ENCODE measurements around the gene MAP6. TPM values are rescaled to one million over a fixed set of nuclear protein-coding genes. Genes with fewer than 3 reads are reported as not detected.
"Not testable (repeated sequence)": the region's sequence is repeated elsewhere in the genome, so short reads cannot be mapped to it uniquely, and the experiment has no call there.

The MAP6 gene
- total RNA-seq, 1 donor from 2014 or later, result 0.23 TPM

DNA sequence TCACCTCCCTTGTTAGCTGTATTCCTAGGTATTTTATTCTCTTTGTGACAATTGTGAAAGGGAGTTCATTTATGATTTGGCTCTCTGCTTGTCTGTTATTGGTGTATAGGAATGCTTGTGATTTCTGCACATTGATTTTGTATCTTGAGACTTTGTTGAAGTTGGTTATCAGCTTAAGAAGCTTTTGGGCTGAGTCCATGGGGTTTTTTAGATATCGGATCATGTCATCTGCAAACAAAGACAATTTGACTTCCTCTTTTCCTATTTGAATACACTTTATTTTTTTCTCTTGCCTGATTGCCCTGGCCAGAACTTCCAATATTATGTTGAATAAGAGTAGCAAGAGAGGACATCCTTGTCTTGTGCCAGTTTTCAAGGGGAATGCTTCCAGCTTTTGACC lies 15.0 kb upstream of the MAP6 start:
- H3K27ac Mint-ChIP-seq; H3K36me3 Mint-ChIP-seq (ENCODE audit: low read depth); H3K4me3 Mint-ChIP-seq (ENCODE audit: low read depth); intact Hi-C loops (cut with micrococcal nuclease); H3K4me1 Mint-ChIP-seq (ENCODE audit: low read depth); DNase-seq (ENCODE audit: low spot score): not testable (repeated sequence)
- H3K9me3 Mint-ChIP-seq, result peaks cover 28% of the 10 kb centered on the region
- H3K27me3 Mint-ChIP-seq (ENCODE audit: low read depth), result peaks cover 56% of the 10 kb centered on the region

DNA sequence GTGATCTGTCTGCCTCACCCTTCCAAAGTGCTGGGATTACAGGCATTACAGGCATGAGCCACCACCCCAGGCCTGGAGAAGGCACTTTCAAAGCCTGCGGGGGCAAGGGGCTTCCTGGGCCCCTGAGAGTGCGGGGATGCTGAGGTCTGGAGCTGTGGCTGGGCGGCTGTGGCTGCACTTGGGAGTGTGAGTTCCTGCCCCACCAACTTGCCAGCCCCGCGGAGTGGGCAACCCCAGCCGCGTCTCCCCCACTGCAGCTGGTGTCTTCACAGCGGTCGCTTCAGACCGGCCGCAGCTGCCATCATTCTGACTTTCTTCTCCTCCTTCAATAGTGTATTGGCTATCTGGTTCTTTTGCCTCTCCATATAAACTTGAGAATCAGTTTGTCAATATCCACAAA lies 10.7 kb upstream of the MAP6 start:
- Mint-ChIP-seq H3K27ac (no peak overlapping the region), H3K4me3 (ENCODE audit: low read depth) (no peak overlapping the region), H3K27me3 (ENCODE audit: low read depth) (peaks cover 46% of the 10 kb centered on the region), H3K9me3 (peaks cover 7% of the 10 kb centered on the region), H3K36me3 (ENCODE audit: low read depth) (no peaks in the 10 kb centered on the region), H3K4me1 (ENCODE audit: low read depth) (peaks cover 11% of the 10 kb centered on the region)
- DNase-seq (ENCODE audit: low spot score), result no peak
- intact Hi-C loops (cut with micrococcal nuclease), result no loop called here

DNA sequence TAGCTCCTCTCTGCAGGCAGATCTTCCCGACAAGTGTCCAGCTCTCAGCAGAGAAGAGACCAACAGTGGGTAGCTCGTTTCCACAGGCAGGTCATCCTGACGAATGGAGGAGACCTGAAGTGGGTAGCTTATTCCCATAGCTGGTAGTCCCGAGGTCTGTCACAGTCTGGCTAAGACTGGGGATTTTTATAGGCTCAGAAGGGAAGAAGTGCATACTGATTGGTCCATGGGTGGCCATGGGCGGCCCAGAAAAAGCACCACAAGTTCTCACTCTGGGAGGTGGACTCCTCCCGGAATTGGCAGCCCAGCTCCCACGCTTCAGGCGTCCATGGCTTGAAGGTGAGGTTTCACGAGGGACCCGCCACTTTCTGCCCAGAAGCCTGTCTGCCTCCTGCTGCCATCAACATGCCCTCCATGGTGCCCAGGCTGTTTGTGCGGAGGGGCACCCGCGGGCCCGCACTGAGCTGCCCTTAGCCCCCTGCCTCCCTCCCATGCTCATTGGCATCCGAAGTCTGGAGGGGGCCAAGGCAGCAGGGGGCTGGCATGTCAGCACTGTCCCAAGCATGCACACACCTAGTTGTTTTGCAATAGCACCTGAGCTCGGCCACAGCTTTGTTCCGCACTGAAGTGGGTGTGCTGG lies 9.9 kb upstream of the MAP6 start:
- no peak overlapping the region for H3K27ac Mint-ChIP-seq
- no peak for DNase-seq (ENCODE audit: low spot score)
- H3K4me3 Mint-ChIP-seq (ENCODE audit: low read depth), result no peak overlapping the region
- H3K27me3 Mint-ChIP-seq (ENCODE audit: low read depth), result peaks cover 39% of the 10 kb centered on the region
- H3K36me3 Mint-ChIP-seq (ENCODE audit: low read depth), result no peaks in the 10 kb centered on the region
- peaks cover 13% of the 10 kb centered on the region for H3K9me3 Mint-ChIP-seq
- intact Hi-C loops (cut with micrococcal nuclease), result no loop called here
- H3K4me1 Mint-ChIP-seq (ENCODE audit: low read depth), result peaks cover 16% of the 10 kb centered on the region

- Mint-ChIP-seq H3K27me3 (ENCODE audit: low read depth) (peaks cover 31% of the 10 kb centered on the region), H3K9me3 (peaks cover 10% of the 10 kb centered on the region), H3K4me1 (ENCODE audit: low read depth) (peaks cover 16% of the 10 kb centered on the region), H3K4me3 (ENCODE audit: low read depth) (no peak overlapping the region), H3K36me3 (ENCODE audit: low read depth) (no peaks in the 10 kb centered on the region), H3K27ac (no peak overlapping the region)
- DNase-seq (ENCODE audit: low spot score), result no peak
- intact Hi-C loops (cut with micrococcal nuclease), result no loop called here
Measured at GRCh38 chr11:75677909-75678308, 9.1 kb upstream of the MAP6 start.

- Mint-ChIP-seq H3K4me3 (ENCODE audit: low read depth) (no peak overlapping the region), H3K36me3 (ENCODE audit: low read depth) (no peaks in the 10 kb centered on the region), H3K27ac (no peak overlapping the region), H3K4me1 (ENCODE audit: low read depth) (peaks cover 16% of the 10 kb centered on the region), H3K9me3 (peaks cover 6% of the 10 kb centered on the region), H3K27me3 (ENCODE audit: low read depth) (peaks cover 29% of the 10 kb centered on the region)
- DNase-seq (ENCODE audit: low spot score), result no peak
- intact Hi-C loops (cut with micrococcal nuclease), result no loop called here
Measured at GRCh38 chr11:75677275-75677674, 8.4 kb upstream of the MAP6 start.

GRCh38 chr11:75673977-75674582 lies 5.2 kb upstream of the MAP6 start:
- Mint-ChIP-seq H3K9me3 (peaks cover 6% of the 10 kb centered on the region), H3K36me3 (ENCODE audit: low read depth) (no peaks in the 10 kb centered on the region), H3K4me1 (ENCODE audit: low read depth) (peaks cover 19% of the 10 kb centered on the region), H3K27ac (no peak overlapping the region), H3K27me3 (ENCODE audit: low read depth) (peaks cover 48% of the 10 kb centered on the region), H3K4me3 (ENCODE audit: low read depth) (no peak overlapping the region)
- intact Hi-C loops (cut with micrococcal nuclease), result no loop called here
- DNase-seq (ENCODE audit: low spot score), result peak; percentile 21

GRCh38 chr11:75667831-75668450 lies 897 bp downstream of the MAP6 start:
- peaks cover 76% of the 10 kb centered on the region for H3K27me3 Mint-ChIP-seq (ENCODE audit: low read depth)
- peak overlapping the region; percentile 85 for H3K4me3 Mint-ChIP-seq (ENCODE audit: low read depth)
- no peaks in the 10 kb centered on the region for H3K36me3 Mint-ChIP-seq (ENCODE audit: low read depth)
- DNase-seq (ENCODE audit: low spot score), result peak; percentile 29
- peaks cover 13% of the 10 kb centered on the region for H3K4me1 Mint-ChIP-seq (ENCODE audit: low read depth)
- intact Hi-C loops (cut with micrococcal nuclease), result no loop called here
- no peak overlapping the region for H3K27ac Mint-ChIP-seq
- no peaks in the 10 kb centered on the region for H3K9me3 Mint-ChIP-seq

DNA sequence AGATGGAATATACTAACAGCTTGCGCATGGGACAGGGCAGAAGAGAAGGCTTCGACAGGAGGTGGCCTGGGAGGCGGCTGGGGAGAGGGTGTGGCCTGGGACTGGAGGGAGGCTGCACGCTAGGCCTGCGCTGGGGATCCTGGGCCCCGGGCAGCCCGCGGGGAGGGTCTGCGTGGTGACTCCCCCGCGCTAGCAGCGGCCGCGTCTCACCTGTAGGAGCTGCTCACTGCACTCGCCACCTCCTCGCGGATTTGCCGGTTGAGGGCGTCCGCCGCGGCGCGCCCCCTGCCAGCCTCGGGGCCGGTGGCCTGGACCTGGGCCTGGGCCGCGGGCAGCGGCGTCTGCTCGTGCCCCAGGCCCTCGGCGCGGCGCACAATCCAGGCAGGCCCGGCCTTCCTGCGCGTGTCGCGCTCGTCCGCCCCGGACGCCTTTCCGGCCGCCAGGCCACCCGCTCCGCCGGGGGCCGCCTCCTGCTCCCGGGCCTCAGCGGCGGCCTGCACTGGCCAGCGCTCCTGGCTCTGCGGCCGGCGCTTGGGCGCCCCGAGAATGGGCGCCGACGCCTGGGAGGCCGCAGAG lies 1.5 kb downstream of the MAP6 start:
- Mint-ChIP-seq H3K4me3 (ENCODE audit: low read depth) (peak overlapping the region; percentile 67), H3K36me3 (ENCODE audit: low read depth) (no peaks in the 10 kb centered on the region), H3K9me3 (no peaks in the 10 kb centered on the region), H3K27ac (no peak overlapping the region), H3K4me1 (ENCODE audit: low read depth) (peaks cover 13% of the 10 kb centered on the region), H3K27me3 (ENCODE audit: low read depth) (peaks cover 74% of the 10 kb centered on the region)
- DNase-seq (ENCODE audit: low spot score), result no peak
- intact Hi-C loops (cut with micrococcal nuclease), result no loop called here

DNA sequence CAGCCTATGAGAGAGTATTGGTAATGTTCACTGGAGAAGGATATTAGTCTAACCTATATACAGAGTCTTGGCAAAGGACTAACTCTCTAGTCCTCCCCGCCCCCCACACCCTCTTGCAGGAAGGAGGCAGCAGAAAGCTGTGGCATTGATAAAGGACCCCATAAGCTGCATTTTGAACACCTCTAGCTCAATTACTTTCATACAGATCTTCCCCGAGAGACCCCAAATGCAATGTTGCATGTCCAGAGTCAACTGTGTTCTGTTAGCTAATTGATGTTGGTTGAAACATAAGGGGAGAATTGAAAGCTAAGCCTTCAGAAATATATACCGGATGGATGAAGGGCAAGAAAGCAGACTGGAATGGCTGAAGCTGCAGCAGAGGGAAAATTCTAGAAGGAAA lies 2.8 kb downstream of the MAP6 start:
- DNase-seq (ENCODE audit: low spot score), result no peak
- Mint-ChIP-seq H3K4me1 (ENCODE audit: low read depth) (peaks cover 13% of the 10 kb centered on the region), H3K27ac (no peak overlapping the region), H3K27me3 (ENCODE audit: low read depth) (peaks cover 65% of the 10 kb centered on the region), H3K36me3 (ENCODE audit: low read depth) (no peaks in the 10 kb centered on the region), H3K9me3 (no peaks in the 10 kb centered on the region), H3K4me3 (ENCODE audit: low read depth) (no peak overlapping the region)
- intact Hi-C loops (cut with micrococcal nuclease), result no loop called here

GRCh38 chr11:75665126-75665525 lies 3.7 kb downstream of the MAP6 start:
- intact Hi-C loops (cut with micrococcal nuclease), result no loop called here
- H3K4me1 Mint-ChIP-seq (ENCODE audit: low read depth), result peaks cover 13% of the 10 kb centered on the region

GRCh38 chr11:75664389-75664788 lies 4.4 kb downstream of the MAP6 start:
- peaks cover 60% of the 10 kb centered on the region for H3K27me3 Mint-ChIP-seq (ENCODE audit: low read depth)

More at GRCh38 chr11:75665126-75665525, 3.7 kb downstream of the MAP6 start:
- DNase-seq (ENCODE audit: low spot score), result no peak
- no peaks in the 10 kb centered on the region for H3K9me3 Mint-ChIP-seq
- H3K36me3 Mint-ChIP-seq (ENCODE audit: low read depth), result no peaks in the 10 kb centered on the region
- no peak overlapping the region for H3K4me3 Mint-ChIP-seq (ENCODE audit: low read depth)
- no peak overlapping the region for H3K27ac Mint-ChIP-seq
- H3K27me3 Mint-ChIP-seq (ENCODE audit: low read depth), result peaks cover 61% of the 10 kb centered on the region

GRCh38 chr11:75663808-75664207 lies 5.0 kb downstream of the MAP6 start:
- Mint-ChIP-seq H3K4me3 (ENCODE audit: low read depth) (no peak overlapping the region), H3K27me3 (ENCODE audit: low read depth) (peaks cover 58% of the 10 kb centered on the region), H3K9me3 (no peaks in the 10 kb centered on the region), H3K36me3 (ENCODE audit: low read depth) (no peaks in the 10 kb centered on the region), H3K27ac (no peak overlapping the region), H3K4me1 (ENCODE audit: low read depth) (peaks cover 9% of the 10 kb centered on the region)
- DNase-seq (ENCODE audit: low spot score), result no peak
- intact Hi-C loops (cut with micrococcal nuclease), result no loop called here

More at GRCh38 chr11:75664389-75664788, 4.4 kb downstream of the MAP6 start:
- DNase-seq (ENCODE audit: low spot score), result no peak
- no peaks in the 10 kb centered on the region for H3K36me3 Mint-ChIP-seq (ENCODE audit: low read depth)
- peaks cover 12% of the 10 kb centered on the region for H3K4me1 Mint-ChIP-seq (ENCODE audit: low read depth)
- intact Hi-C loops (cut with micrococcal nuclease), result no loop called here
- no peaks in the 10 kb centered on the region for H3K9me3 Mint-ChIP-seq
- no peak overlapping the region for H3K4me3 Mint-ChIP-seq (ENCODE audit: low read depth)
- H3K27ac Mint-ChIP-seq, result no peak overlapping the region

DNA sequence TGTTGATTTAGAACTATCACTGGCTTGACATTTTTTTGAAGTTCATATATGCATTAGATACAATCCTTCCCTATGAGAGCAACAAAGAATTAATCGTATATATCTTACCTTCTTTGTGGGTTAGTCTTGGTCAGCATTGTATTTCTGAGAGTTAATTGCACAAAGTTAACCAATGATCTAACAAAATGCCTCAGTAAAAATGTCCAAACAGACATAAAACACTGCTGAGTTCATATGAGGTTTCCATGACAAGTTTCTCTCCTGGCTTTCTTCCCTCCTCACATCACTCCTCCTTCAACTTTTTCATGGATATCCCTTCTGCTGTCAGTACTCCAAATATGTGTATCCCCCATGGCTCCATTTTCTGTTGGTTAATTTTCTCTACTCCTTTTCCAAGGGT lies 9.0 kb downstream of the MAP6 start:
- Mint-ChIP-seq H3K36me3 (ENCODE audit: low read depth) (no peaks in the 10 kb centered on the region), H3K4me3 (ENCODE audit: low read depth) (no peak overlapping the region), H3K27me3 (ENCODE audit: low read depth) (peaks cover 48% of the 10 kb centered on the region), H3K4me1 (ENCODE audit: low read depth) (peaks cover 7% of the 10 kb centered on the region), H3K27ac (no peak overlapping the region), H3K9me3 (no peaks in the 10 kb centered on the region)
- intact Hi-C loops (cut with micrococcal nuclease), result no loop called here
- no peak for DNase-seq (ENCODE audit: low spot score)
